ENCODE measurements around the gene LRRC17.

The LRRC17 gene

DNA sequence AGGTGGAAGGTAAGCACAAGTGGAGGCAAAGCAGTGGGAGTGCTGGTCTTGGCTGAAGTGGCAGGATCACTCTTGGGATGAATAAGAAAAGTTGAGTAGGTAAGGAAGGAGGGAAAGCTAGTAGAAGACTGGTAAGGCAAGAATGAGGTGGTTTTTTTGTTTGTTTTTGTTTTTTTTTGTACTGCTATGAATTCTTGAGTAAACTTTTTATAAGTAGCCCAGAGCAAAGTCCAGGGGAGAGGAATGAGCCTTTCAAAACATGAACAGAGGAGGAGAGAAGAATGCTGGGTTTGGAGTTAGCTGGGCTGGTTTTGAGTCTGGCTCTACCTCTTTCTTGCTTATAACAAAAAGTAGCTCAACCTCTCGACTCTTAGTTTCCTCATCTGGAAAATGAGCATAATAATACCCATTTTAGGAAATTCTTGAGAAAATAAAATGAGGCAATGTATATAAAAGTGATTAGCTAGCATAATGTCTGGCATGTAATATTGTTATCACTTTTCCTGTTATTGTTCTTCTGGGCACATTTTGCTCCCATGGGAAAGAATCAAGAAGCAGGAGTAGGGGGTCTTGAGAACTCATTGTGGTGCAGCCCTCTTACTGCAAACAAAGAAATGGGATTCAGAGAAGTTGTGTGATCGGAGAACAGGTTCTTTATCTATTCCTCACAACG is 24.1 kb upstream of the LRRC17 start:
- no peak for TF ChIP-seq POLR2AphosphoS5 (IDR thresholded peaks at IDR 0.05; ENCODE audit: low read depth, low read length)
- TF ChIP-seq TAF1 (IDR thresholded peaks at IDR 0.05; ENCODE audit: borderline replicate concordance, low read depth, low read length): no peak
- TF ChIP-seq POLR2A (IDR thresholded peaks at IDR 0.05; ENCODE audit: low read depth, low read length): no peak
- DNase-seq (ENCODE audit: insufficient read length) (no peak), FAIRE-seq (no peak)

DNA sequence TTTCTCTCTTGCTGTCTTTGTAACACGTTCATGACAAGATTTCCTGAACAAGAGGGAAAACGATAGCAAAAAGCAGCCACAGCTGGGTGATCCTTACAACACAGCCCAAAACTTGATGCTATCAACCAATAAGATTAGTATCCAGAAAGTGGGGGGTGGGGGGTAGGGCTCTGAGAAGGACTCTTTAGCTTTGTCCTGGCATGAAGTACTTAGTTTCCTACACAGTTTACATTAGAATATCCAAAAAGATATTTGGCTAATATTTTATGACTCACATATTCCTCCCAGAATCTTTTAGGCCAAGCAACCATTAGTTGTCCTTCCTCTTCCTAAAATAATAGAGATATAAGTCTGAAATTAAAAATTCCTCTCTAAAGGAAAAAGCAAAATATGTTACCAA is 22.9 kb upstream of the LRRC17 start:
- FAIRE-seq (no peak), DNase-seq (ENCODE audit: insufficient read length) (no peak)
- TF ChIP-seq POLR2AphosphoS5 (IDR thresholded peaks at IDR 0.05; ENCODE audit: low read depth, low read length): no peak
- no peak for TF ChIP-seq TAF1 (IDR thresholded peaks at IDR 0.05; ENCODE audit: borderline replicate concordance, low read depth, low read length)
- TF ChIP-seq POLR2A (IDR thresholded peaks at IDR 0.05; ENCODE audit: low read depth, low read length): no peak

DNA sequence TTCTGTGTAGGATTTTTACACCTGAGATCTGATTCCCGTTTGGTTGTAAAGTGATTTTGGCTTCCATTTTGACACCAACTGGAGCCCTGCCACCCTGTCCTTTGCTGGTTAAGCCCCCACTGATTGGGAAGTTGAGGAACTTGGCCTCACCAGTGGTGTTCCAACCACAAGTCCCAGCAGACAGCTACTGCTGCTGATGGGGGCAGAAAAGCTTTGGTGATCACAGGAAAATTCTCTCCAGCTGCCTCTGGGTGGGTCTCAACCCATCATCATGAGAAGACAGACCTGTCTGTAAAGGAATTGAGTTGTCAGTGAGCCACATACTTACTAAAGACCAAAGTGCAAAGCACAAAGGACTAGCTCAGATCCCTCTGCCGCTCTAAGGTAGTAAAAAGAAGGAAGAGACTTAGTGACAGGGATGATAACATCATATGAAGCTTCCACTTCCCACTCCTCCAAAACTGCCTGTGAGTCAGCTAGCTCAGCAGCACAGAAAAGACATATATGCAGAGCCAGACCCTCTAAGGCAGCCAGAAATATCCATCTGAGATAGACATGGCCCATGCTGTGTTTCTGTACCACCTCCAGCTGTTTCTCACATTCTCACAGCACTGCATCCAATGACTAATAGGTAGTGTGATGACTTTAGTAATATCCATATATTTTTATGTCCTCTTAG is 22.4 kb upstream of the LRRC17 start:
- no peak for TF ChIP-seq TAF1 (IDR thresholded peaks at IDR 0.05; ENCODE audit: borderline replicate concordance, low read depth, low read length)
- TF ChIP-seq POLR2A (IDR thresholded peaks at IDR 0.05; ENCODE audit: low read depth, low read length): no peak
- TF ChIP-seq POLR2AphosphoS5 (IDR thresholded peaks at IDR 0.05; ENCODE audit: low read depth, low read length): no peak
- no peak for FAIRE-seq
- no peak for DNase-seq (ENCODE audit: insufficient read length)

DNA sequence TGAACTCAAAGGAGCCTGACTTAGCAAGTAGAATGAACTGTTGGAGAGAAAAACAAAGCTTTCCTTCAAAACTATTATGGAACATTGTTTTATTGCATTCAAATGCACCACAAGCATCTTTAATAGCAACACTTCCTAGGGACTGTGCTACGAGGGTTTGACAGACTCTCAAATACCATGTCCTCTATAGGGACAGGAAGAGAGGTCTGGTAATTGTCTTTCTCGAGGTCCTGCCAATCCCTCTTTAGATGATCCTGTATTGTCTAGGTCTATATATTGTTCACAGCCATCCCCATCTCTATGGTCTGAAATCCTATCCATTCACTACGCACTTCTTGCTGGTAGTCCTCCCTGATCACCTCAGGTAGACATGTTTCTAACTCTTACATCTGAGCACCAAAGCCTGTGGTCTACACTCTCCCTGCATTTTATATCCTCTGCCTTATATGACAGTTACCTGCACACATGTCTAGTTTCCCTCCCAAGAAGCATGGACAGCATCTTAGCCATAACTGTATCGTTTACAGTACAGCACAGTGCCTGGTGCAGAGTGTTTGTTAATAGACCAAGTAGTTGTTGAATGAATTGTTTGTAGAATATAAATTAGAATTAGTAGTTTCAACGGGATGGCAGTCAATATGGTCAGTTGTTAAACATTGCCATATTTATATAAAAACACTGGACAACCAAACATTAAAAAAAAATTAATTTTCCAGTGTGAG is 21.7 kb upstream of the LRRC17 start:
- no peak for TF ChIP-seq TAF1 (IDR thresholded peaks at IDR 0.05; ENCODE audit: borderline replicate concordance, low read depth, low read length)
- TF ChIP-seq POLR2A (IDR thresholded peaks at IDR 0.05; ENCODE audit: low read depth, low read length): no peak
- TF ChIP-seq POLR2AphosphoS5 (IDR thresholded peaks at IDR 0.05; ENCODE audit: low read depth, low read length): no peak
- no peak for FAIRE-seq
- DNase-seq (ENCODE audit: insufficient read length): no peak

DNA sequence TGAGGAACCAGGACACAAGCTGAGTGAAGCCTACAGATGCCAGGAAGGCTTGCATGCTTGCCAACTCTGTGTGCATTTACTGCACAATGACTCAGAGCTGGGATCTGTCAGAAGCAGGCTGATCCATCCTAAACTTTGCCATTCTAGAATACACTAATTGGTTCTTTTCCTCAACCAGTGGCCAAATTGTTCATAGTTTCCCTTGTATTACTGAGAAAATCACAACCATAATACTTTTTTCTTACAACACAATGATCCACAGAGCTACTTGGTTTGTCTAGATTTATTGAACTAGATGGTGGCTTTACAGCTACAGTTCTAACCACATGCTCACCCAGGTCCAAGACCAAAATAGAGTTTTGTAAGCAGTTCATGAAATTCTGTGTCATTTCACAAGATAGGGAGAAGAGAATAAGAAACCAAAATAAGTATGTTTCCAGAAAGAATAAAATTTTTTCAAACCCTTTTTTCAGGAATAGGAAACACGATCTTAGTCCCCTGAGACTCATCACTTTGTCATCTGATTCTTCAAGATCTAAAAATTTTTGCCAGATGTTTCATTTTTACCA is 21.0 kb upstream of the LRRC17 start:
- no peak for FAIRE-seq
- TF ChIP-seq POLR2AphosphoS5 (IDR thresholded peaks at IDR 0.05; ENCODE audit: low read depth, low read length) (no peak), TAF1 (IDR thresholded peaks at IDR 0.05; ENCODE audit: borderline replicate concordance, low read depth, low read length) (no peak), POLR2A (IDR thresholded peaks at IDR 0.05; ENCODE audit: low read depth, low read length) (no peak)
- no peak for DNase-seq (ENCODE audit: insufficient read length)

DNA sequence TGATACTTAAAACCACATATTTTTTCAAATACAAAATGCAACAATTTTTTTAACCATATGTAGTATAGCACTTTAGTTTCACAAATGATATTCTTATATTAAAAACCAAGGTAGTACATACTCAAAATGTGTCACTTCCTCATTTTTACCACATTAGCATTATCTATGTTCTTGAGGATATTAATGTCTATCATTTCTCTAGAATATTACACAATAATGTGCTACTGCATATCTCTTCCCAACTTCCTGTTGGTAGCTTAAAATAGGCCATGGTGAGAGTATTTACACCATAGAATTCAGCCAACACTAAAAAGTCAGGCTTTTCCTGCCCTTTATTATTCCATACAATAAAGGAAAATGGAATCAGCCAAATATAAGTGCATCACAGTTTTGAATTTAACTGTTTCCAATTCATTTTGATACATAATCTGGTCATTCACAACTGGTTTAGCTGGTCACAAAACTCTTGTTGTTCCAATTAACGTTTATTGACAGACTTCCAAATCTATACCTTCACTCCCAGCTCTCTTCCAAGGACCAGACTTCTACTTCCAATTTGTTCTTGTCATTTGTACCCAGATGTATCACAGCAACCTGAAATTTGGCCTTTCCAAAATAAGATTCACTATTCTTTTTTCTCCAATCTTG is 20.0 kb upstream of the LRRC17 start:
- TF ChIP-seq POLR2A (IDR thresholded peaks at IDR 0.05; ENCODE audit: low read depth, low read length): no peak
- no peak for TF ChIP-seq POLR2AphosphoS5 (IDR thresholded peaks at IDR 0.05; ENCODE audit: low read depth, low read length)
- TF ChIP-seq TAF1 (IDR thresholded peaks at IDR 0.05; ENCODE audit: borderline replicate concordance, low read depth, low read length): no peak
- FAIRE-seq: no peak
- no peak for DNase-seq (ENCODE audit: insufficient read length)

DNA sequence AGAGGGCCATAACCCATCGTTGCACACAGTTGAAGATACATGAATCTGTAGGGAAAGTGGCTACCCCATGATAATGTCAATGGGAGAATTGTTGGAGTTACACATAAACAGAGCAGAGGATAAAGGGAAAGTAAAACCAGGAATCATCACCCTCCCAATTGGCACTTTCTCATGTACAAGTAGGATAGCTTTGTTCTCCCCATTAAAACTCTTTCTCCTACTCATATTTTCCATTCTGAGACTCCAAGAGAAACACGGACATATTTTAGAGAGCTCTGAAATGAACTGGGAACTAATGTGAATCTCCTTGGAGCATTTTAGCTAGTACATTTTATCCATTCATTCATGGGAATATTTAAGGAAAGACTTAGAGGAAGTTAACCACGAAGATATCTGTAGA is 17.2 kb upstream of the LRRC17 start:
- TF ChIP-seq POLR2AphosphoS5 (IDR thresholded peaks at IDR 0.05; ENCODE audit: low read depth, low read length) (no peak), POLR2A (IDR thresholded peaks at IDR 0.05; ENCODE audit: low read depth, low read length) (no peak), TAF1 (IDR thresholded peaks at IDR 0.05; ENCODE audit: borderline replicate concordance, low read depth, low read length) (no peak)
- no peak for DNase-seq (ENCODE audit: insufficient read length)
- peak; percentile 9 for FAIRE-seq

DNA sequence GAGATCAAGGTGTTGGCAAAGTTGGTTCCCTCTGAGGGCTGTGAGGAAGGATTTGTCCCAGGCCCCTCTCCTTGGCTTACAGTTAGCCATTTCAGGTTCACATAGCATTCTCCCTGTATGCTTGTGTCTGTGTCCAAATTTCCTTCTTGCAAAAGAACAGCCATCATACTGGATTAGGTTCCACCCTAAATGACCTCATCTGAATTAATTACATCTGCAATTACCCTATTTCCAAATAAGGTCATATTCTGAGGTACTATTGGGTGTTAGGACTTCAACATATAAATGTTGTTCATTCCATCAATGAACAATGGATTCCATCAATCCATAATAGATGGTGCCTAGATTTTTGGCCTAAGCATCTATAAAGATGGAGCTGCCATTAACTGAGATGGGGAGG is 16.2 kb upstream of the LRRC17 start:
- TF ChIP-seq TAF1 (IDR thresholded peaks at IDR 0.05; ENCODE audit: borderline replicate concordance, low read depth, low read length): no peak
- TF ChIP-seq POLR2A (IDR thresholded peaks at IDR 0.05; ENCODE audit: low read depth, low read length): no peak
- TF ChIP-seq POLR2AphosphoS5 (IDR thresholded peaks at IDR 0.05; ENCODE audit: low read depth, low read length): no peak
- DNase-seq (ENCODE audit: insufficient read length) (no peak), FAIRE-seq (no peak)

DNA sequence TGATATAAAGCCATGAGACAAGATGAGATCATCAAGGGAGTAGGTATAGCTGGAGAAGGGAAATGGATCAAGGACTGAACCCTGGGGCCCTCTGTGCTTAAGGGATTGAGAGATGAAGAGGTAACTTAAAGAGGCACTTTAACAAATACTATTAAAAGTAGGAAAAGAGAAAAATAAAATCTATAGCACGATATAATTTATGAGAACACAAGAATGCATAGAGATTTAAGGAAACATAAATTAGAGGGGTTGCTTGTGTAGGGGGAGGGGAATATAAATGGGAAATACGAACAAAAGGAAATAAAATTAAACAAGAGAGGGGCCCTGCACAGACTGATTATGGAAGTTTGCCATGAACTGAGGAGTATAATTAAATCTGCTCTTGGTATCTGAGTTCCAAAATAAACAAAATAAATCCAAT is 15.6 kb upstream of the LRRC17 start:
- DNase-seq (ENCODE audit: insufficient read length): no peak
- FAIRE-seq: no peak
- no peak for TF ChIP-seq TAF1 (IDR thresholded peaks at IDR 0.05; ENCODE audit: borderline replicate concordance, low read depth, low read length)
- TF ChIP-seq POLR2A (IDR thresholded peaks at IDR 0.05; ENCODE audit: low read depth, low read length): no peak
- no peak for TF ChIP-seq POLR2AphosphoS5 (IDR thresholded peaks at IDR 0.05; ENCODE audit: low read depth, low read length)

DNA sequence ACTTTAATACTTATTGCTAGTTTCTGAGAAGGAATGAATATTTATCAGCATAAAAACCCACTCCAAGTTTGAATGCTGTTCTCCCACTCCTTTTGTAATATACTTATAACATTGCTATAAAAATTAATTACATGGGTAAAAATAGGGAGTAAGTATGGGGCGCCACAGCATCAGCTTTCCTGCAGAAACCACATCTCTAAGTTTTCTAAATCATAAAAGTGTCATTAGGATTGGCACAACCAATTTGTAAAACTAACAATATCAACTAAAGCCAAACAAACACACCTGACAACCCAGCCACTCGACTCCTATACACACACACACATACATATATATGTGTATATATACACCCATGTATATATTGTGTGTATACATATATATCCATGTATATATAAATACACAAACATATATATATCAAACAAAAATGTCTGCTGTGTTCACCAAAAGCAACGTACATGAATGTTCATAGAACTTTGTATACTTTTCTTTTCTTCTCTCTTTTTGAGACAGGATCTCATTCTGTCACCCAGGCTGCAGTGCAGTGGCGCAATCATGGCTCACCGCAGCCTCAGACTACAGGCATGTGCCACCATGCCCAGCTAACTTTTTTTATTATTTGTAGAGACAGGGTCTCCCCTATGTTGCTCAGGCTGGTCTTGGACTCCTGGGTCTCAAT is 14.8 kb upstream of the LRRC17 start:
- no peak for DNase-seq (ENCODE audit: insufficient read length)
- FAIRE-seq: no peak

More for the DNA sequence above, 14.8 kb upstream of the LRRC17 start:
- TF ChIP-seq POLR2A (IDR thresholded peaks at IDR 0.05; ENCODE audit: low read depth, low read length): no peak
- TF ChIP-seq POLR2AphosphoS5 (IDR thresholded peaks at IDR 0.05; ENCODE audit: low read depth, low read length): no peak
- TF ChIP-seq TAF1 (IDR thresholded peaks at IDR 0.05; ENCODE audit: borderline replicate concordance, low read depth, low read length): no peak
